ENCODE data around the gene DCAF7. TPM values are rescaled to one million over a fixed set of nuclear protein-coding genes. Genes with fewer than 3 reads are reported as not detected.

DCAF7 gene
- total and polyA plus RNA-seq, 8 donors = 7.1 to 39.2 (median 22.6) TPM

GRCh38 chr17:63529711-63530556 is 20.3 kb upstream of the DCAF7 start:
- Histone ChIP-seq H3K4me3 (no peak overlapping the region), H3K4me1 (no peaks in the 10 kb centered on the region), H3K36me3 (no peaks in the 10 kb centered on the region), H3K27me3 (no peaks in the 10 kb centered on the region), H3K27ac (no peak overlapping the region), H3K9me3 (no peaks in the 10 kb centered on the region)
- no peak for FAIRE-seq
- no peak for ATAC-seq
- WGBS, 2 donors = 74 to 83% methylated on average over 26 of the region's 26 CpGs
- intact Hi-C loops (cut with DNase I) = no loop called here
- no peak for TF ChIP-seq CTCF (IDR thresholded peaks at IDR 0.05)
- DNase-seq = peak in 1 of 6 donors; percentile 50

GRCh38 chr17:63530557-63531021 is 19.7 kb upstream of the DCAF7 start:
- ATAC-seq (no peak), DNase-seq (peak in 1 of 6 donors; percentile 42), FAIRE-seq (no peak)
- intact Hi-C loops (cut with DNase I) = no loop called here
- TF ChIP-seq CTCF (IDR thresholded peaks at IDR 0.05) = no peak
- H3K27me3 ChIP-seq = no peaks in the 10 kb centered on the region
- no peak overlapping the region for H3K27ac ChIP-seq
- no peak overlapping the region for H3K4me3 ChIP-seq
- no peaks in the 10 kb centered on the region for H3K4me1 ChIP-seq
- no peaks in the 10 kb centered on the region for H3K9me3 ChIP-seq
- 83 to 85% methylated on average over 3 of the region's 3 CpGs for whole genome bisulfite sequencing, 2 donors
- H3K36me3 ChIP-seq = no peaks in the 10 kb centered on the region

- no peaks in the 10 kb centered on the region for H3K4me1 ChIP-seq
- no peak for TF ChIP-seq CTCF (IDR thresholded peaks at IDR 0.05)
- no peaks in the 10 kb centered on the region for H3K9me3 ChIP-seq
- H3K4me3 ChIP-seq = no peak overlapping the region
- 80 to 85% methylated on average over 10 of the region's 10 CpGs for WGBS, 2 donors
- intact Hi-C loops (cut with DNase I) = no loop called here
- no peak for ATAC-seq
- no peaks in the 10 kb centered on the region for H3K27me3 ChIP-seq
- FAIRE-seq = no peak
- H3K36me3 ChIP-seq = no peaks in the 10 kb centered on the region
- DNase-seq = peak in 2 of 6 donors; percentile 27 to 46
- no peak overlapping the region for H3K27ac ChIP-seq
Measured at GRCh38 chr17:63531022-63531965, 19.0 kb upstream of the DCAF7 start.

GRCh38 chr17:63533433-63534077 is 16.7 kb upstream of the DCAF7 start:
- intact Hi-C loops (cut with DNase I) = no loop called here
- WGBS, 2 donors = 80 to 85% methylated on average over 20 of the region's 20 CpGs
- ATAC-seq (no peak), FAIRE-seq (no peak), DNase-seq (no peak)
- Histone ChIP-seq H3K27me3 (no peaks in the 10 kb centered on the region), H3K4me3 (no peak overlapping the region), H3K36me3 (no peaks in the 10 kb centered on the region), H3K4me1 (no peaks in the 10 kb centered on the region), H3K27ac (no peak overlapping the region), H3K9me3 (no peaks in the 10 kb centered on the region)
- no peak for TF ChIP-seq CTCF (IDR thresholded peaks at IDR 0.05)

All from pancreas (tissue), 10 donors.